WERI-Rb-1 (cell line): Measurements from ENCODE around the gene FAM53C.
A peak's percentile ranks its signal among the peaks of the same experiment; 100 is the strongest.

Experiments
- DNase-seq: peaks from one replicate; pipeline ENCODE4 v3.0.0-alpha.2; 2020
- H3K27ac ChIP-seq: fragments of 250-450 bp; sonication (Bioruptor Pico); 2 replicates; pipeline ENCODE4 v1.5.1; 2020; ENCODE audit warnings: mild to moderate bottlenecking, moderate library complexity
- H3K27me3 ChIP-seq: fragments of 250-450 bp; sonication (Bioruptor Pico); 2 replicates; pipeline ENCODE4 v1.5.1; 2021; ENCODE audit warnings: mild to moderate bottlenecking, low read depth, moderate library complexity; ENCODE audit not compliant: insufficient read depth, severe bottlenecking
- H3K36me3 ChIP-seq: fragments of 250-450 bp; sonication (Bioruptor Pico); 2 replicates; pipeline ENCODE4 v1.5.1; 2020; ENCODE audit warnings: mild to moderate bottlenecking, moderate library complexity
- H3K4me3 ChIP-seq: 2 replicates; pipeline ENCODE4 v1.5.1; 2011; ENCODE audit warnings: low read depth, mild to moderate bottlenecking, control low read depth, low read length
- H3K9me3 ChIP-seq: fragments of 250-450 bp; sonication (Bioruptor Pico); 2 replicates; pipeline ENCODE4 v1.5.1; 2021; ENCODE audit warnings: mild to moderate bottlenecking, moderate library complexity; ENCODE audit not compliant: severe bottlenecking
- CTCF ChIP-seq: IDR thresholded peaks from 2 replicates; pipeline ENCODE4 v1.5.1; 2011; ENCODE audit warnings: low read depth, mild to moderate bottlenecking, control low read depth, inconsistent platforms, low read length

Gene FAM53C

GRCh38 chr5:138337685-138338410 lies at the start of gene FAM53C:
Gene FAM53C (plus strand): TSS chr5:138338266. CDS start chr5:138341336, 3,070 bp downstream.
- peak within 1 kb of the TSS; percentile 100 for H3K27ac ChIP-seq
- H3K9me3 ChIP-seq: no peaks in the 10 kb centered on the region
- H3K4me3 ChIP-seq: peak within 1 kb of the TSS; percentile 78
- no peaks in the 10 kb centered on the region for H3K27me3 ChIP-seq
- TF ChIP-seq CTCF: no peak
- peaks cover 26% of the 10 kb centered on the region for H3K36me3 ChIP-seq
- peak; percentile 94 for DNase-seq

- TF ChIP-seq CTCF: no peak
- Histone ChIP-seq H3K36me3 (peaks cover 44% of the 10 kb centered on the region), H3K4me3 (no peak overlapping the region), H3K9me3 (no peaks in the 10 kb centered on the region), H3K27me3 (no peaks in the 10 kb centered on the region), H3K27ac (no peak overlapping the region)
- no peak for DNase-seq
These were observed 48.8 kb upstream of the FAM53C start for GRCh38 chr5:138289296-138289695.

GRCh38 chr5:138303372-138303771 lies 34.7 kb upstream of the FAM53C start:
- peaks cover 18% of the 10 kb centered on the region for H3K36me3 ChIP-seq
- H3K27ac ChIP-seq: no peak overlapping the region
- H3K4me3 ChIP-seq: no peak overlapping the region
- no peaks in the 10 kb centered on the region for H3K9me3 ChIP-seq
- DNase-seq: no peak
- H3K27me3 ChIP-seq: no peaks in the 10 kb centered on the region
- TF ChIP-seq CTCF: no peak

GRCh38 chr5:138305797-138306196 lies 32.3 kb upstream of the FAM53C start:
- no peak overlapping the region for H3K27ac ChIP-seq
- TF ChIP-seq CTCF: no peak
- no peak overlapping the region for H3K4me3 ChIP-seq
- DNase-seq: no peak
- peaks cover 8% of the 10 kb centered on the region for H3K36me3 ChIP-seq
- H3K27me3 ChIP-seq: no peaks in the 10 kb centered on the region
- H3K9me3 ChIP-seq: no peaks in the 10 kb centered on the region

GRCh38 chr5:138315751-138316278 lies 22.3 kb upstream of the FAM53C start:
- Histone ChIP-seq H3K36me3 (peaks cover 45% of the 10 kb centered on the region), H3K27ac (no peak overlapping the region), H3K4me3 (no peak overlapping the region), H3K27me3 (no peaks in the 10 kb centered on the region), H3K9me3 (no peaks in the 10 kb centered on the region)
- no peak for DNase-seq
- no peak for TF ChIP-seq CTCF
